ENCODE results near the gene TBC1D7. TPM values are rescaled to one million over a fixed set of nuclear protein-coding genes. Genes with fewer than 3 reads are reported as not detected.

TBC1D7 gene
- polyA plus RNA-seq, 2 of the 4 experiments (the other 2 are of a cell fraction), result 34.6 to 55.9 TPM

Other genes starting within 250 kb of the TBC1D7 start
- 2.7 and 3.0 TPM in 2 replicates for gene GFOD1, start 159.1 kb upstream of the TBC1D7 start, polyA plus RNA-seq (2011; rRNA removed)
- 3.1 to 4.0 TPM (median 3.5 TPM) in 3 replicates for gene GFOD1, start 159.1 kb upstream of the TBC1D7 start, polyA plus RNA-seq (2017; fragmentation: RNase III; extraction: RNeasy Plus Mini Kit Qiagen cat#74134 plus additional on column Dnase treatment)
- 7.1 and 7.8 TPM in 2 replicates for gene SIRT5, start 246.1 kb upstream of the TBC1D7 start, polyA plus RNA-seq (2011; rRNA removed)
- gene SIRT5, start 246.1 kb upstream of the TBC1D7 start, polyA plus RNA-seq (2017; fragmentation: RNase III; extraction: RNeasy Plus Mini Kit Qiagen cat#74134 plus additional on column Dnase treatment), result 4.9 to 6.0 TPM (median 5.1 TPM) in 3 replicates

Data from A549 (cell line).